Heart left ventricle (tissue), 13 donors: ENCODE results near the gene CPNE4.

Experiments used
- CTCF ChIP-seq, 12 donors: fragments of 200-600 bp; sonication (generic) in 4 of 12; IDR thresholded peaks; one replicate each; pipeline versions ENCODE4 v1.5.0 to v1.8.0; 2018 to 2022; ENCODE audit warnings: antibody characterized with exemption in 12 of 12, mild to moderate bottlenecking in 5 of 12
- POLR2A ChIP-seq, 2 donors: fragments of 450-650 bp; IDR thresholded peaks; one replicate each; pipeline ENCODE4 v1.6.1; 2017; ENCODE audit warnings: antibody characterized with exemption in 2 of 2, mild to moderate bottlenecking in 2 of 2, moderate library complexity in 2 of 2
- donor health status: ischemic (EF 13 %, LVEDD 7.1; RV severe dilation, severe dysfunction).
- donor health status: DM: no; HTN: yes; CAD: no.
- donor health status: DM: no; HTN: no; CAD: no.
- donor health status: ischemic (EF 25% LVEDD 6.9; RV normal size, moderate dysfunction).
- donor health status: ischemic (EF 25% LVEDD 5.7; RV mildly dilated, moderate dysfunction).
- donor health status: ischemic (EF 35%, LVEDD 5.7; RV mildly dilated, moderate dysfunction).
- donor health status: nonischemic (EF 11% LVEDD 7.7; RV severe dilation, severe dysfunction).
- donor health status: DM: yes; HTN: yes; CAD: no.
- donor health status: PGD.
- donor health status: ischemic (EF 29% LVEDD 5.4; RV normal size, mild dysfunction).
- donor health status: nonischemic (EF 23%, LVEDD 6.1; RV moderate dilation, normal function).

GRCh38 chr3:132064114-132064513 is 29.3 kb upstream of the CPNE4 start:
- TF ChIP-seq CTCF (IDR thresholded peaks at IDR 0.05) (no peak), POLR2A (IDR thresholded peaks at IDR 0.05) (no peak)
